GM18907 (cell line): ENCODE data around the gene SLC4A4.
A peak's percentile ranks its signal among the peaks of the same experiment; 100 is the strongest.

ENCODE experiments used
- ATAC-seq: cut with Tn5 transposase; IDR thresholded peaks from one replicate; pipeline ENCODE4 v1.9.1; 2021; ENCODE audit warnings: mild to moderate bottlenecking, moderate library complexity; ENCODE audit not compliant: unreplicated experiment

Gene SLC4A4

GRCh38 chr4:71338846-71339593 lies at the start of gene SLC4A4:
TSS of gene SLC4A4 (plus strand) at chr4:71339020.
- ATAC-seq: peak; percentile 100

DNA sequence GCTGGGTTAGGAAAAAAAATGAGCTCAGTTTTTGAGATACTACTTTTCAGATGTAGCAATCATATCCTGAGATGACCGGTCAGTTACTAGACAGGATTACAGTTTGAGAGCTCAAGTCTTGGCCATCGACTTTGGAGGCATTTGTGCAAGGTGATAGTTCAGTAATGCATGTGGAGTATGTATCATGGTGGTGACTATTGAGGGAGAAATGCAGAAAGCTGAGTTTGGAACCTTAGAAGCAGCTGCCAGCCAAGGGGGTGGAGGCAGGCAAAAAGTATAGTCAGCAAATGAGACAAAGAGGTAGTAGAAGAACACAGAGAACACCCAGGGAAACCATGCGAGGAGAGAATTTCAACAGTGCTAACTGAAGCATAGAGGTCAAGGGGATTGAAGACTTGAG lies 48.7 kb upstream of the SLC4A4 start:
- ATAC-seq: no peak

DNA sequence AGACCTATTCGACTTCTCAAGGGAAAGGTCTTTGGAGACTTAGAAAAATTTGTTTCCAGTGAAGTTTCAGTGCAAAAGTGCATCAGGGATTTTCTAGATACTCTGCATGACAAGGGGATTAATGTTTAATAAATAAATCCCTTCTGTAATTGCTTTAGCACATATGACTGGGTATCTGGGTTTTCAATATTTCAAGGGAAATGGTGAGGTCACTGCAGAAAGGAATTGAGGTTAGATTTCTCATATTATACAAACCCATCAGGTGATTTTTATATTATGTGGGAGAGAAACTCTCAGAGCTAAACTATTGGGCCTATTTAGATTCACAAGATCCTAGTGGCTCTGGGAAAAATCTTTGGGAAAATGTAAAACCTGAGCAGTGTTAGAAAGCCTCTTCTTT lies 48.3 kb upstream of the SLC4A4 start:
- no peak for ATAC-seq

DNA sequence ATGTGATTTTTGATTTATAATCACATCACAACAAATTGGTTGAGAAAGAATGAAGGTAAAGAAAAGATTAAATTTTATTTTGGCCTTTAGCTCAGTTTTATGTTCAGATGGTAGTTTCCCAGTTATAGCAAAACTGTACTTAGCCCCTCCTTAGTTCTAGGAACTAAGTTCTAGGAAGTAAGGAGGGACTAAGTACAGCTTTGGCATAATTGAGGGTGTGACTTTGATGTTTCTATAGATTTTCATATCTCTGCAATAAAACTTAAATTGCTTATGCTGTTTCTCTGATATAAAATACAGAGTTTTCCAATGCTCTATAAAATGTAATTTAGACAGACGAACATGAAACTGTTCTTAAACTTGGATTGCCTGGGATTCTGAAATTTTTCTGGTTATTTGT lies 46.6 kb upstream of the SLC4A4 start:
- no peak for ATAC-seq

GRCh38 chr4:71293705-71294104 lies 45.1 kb upstream of the SLC4A4 start:
- no peak for ATAC-seq

- no peak for ATAC-seq
Observed at GRCh38 chr4:71294301-71294700, 44.5 kb upstream of the SLC4A4 start.

DNA sequence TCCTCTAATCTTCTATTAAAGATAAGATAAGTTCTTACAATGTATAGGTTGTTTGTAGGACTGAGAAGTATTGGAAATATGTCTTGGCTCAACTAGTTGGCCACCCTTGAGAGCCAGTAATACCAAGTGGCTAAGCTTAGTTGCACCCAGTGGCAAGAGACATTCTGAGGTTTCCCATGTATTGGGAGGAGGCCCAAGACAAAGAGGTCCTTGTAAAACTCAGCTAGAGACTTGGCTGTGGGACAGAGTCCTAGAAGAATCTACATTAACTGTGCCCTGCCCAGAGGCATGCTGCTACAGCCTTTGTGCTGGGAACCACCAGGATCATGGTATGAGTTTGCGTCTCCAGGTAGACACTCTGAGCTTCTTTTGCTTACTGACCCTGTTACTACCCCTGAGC lies 41.9 kb upstream of the SLC4A4 start:
- no peak for ATAC-seq

GRCh38 chr4:71300362-71300761 lies 38.5 kb upstream of the SLC4A4 start:
- no peak for ATAC-seq

GRCh38 chr4:71300964-71301363 lies 37.9 kb upstream of the SLC4A4 start:
- ATAC-seq: no peak

DNA sequence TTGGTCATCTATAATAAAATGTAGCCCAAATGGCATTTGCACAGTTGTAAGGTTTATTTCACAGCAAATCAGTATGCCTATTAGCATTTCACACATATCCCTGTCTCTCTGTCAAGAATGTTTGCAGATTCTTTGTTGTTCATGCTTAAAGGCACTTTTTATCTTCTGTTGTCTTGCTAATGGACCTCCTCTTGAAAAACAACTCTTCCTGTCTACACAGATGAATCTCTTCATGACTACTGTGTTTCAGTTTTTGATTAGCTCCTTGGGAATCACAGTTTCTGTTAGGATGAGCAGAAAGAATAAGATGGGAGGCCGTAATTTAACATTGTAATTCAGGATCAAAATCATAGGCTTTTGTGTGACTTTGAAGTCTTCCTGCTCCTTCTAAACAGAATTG lies 35.5 kb upstream of the SLC4A4 start:
- no peak for ATAC-seq

GRCh38 chr4:71303850-71304249 lies 35.0 kb upstream of the SLC4A4 start:
- no peak for ATAC-seq

- no peak for ATAC-seq
Observed at GRCh38 chr4:71304289-71304850, 34.5 kb upstream of the SLC4A4 start.

- ATAC-seq: no peak
Observed at GRCh38 chr4:71307729-71308128, 31.1 kb upstream of the SLC4A4 start.

DNA sequence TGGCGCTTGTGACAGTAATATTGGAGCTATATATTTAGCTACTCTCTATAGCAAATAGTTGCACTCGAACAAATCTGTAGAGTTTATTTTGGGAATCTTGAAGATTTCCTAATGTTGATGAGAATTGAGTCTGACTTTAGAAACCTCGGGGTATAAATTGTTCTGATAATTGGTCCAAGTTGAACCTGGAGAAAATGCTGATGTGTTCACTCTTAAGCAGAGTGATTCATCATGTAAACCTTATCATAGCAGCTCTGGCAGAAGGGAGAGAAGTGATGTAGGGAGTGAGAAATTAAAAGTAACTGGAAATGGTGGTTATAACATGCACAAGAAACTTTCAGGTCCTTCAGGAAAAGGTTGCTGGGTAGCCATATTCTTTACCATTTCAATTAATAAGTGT lies 16.4 kb upstream of the SLC4A4 start:
- no peak for ATAC-seq

DNA sequence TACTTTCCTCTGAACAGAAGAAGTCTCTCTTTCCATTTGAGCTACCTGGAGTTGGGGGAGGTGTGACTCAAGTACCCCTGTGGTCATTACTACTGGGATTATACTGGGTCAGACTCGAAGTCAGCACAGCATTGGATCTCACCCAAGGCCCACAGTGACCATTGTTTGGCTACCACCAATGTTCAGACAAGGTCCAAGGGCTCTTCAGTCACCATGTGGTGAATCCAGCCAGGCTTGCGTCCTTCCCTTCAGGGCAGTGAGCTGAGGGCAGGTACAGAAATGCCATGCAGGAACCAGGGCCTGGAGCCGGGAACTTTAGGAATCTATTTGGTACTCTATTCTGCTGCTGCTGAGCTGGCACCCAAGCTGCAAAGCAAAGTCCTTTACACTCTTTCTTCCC lies 5.5 kb upstream of the SLC4A4 start:
- no peak for ATAC-seq

DNA sequence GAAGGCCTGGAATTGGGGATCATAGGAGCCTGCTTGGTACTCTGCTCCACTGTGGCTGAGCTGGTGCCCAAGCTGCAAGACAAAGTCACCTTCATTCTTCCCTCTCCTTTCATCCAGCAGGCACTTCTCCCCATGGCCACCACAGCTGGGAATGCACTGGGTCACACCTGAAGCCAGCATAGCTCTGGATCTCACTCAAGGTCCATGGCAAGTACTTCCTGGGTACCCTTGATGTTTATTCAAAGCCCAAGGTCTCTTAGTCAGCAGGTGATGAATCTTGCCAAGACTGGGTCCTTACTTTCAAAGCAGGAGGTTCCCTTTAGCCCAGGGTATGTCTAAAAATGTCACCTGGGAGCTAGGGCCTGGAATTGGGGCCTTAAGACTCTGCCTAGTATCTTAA lies 4.9 kb upstream of the SLC4A4 start:
- ATAC-seq: no peak

GRCh38 chr4:71334465-71334882 lies 4.3 kb upstream of the SLC4A4 start:
- no peak for ATAC-seq

- ATAC-seq: no peak
Observed at GRCh38 chr4:71343670-71344466, 5.0 kb downstream of the SLC4A4 start.

- no peak for ATAC-seq
Observed at GRCh38 chr4:71346710-71347109, 7.9 kb downstream of the SLC4A4 start.

- ATAC-seq: no peak
Observed at GRCh38 chr4:71348586-71348985, 9.8 kb downstream of the SLC4A4 start.

DNA sequence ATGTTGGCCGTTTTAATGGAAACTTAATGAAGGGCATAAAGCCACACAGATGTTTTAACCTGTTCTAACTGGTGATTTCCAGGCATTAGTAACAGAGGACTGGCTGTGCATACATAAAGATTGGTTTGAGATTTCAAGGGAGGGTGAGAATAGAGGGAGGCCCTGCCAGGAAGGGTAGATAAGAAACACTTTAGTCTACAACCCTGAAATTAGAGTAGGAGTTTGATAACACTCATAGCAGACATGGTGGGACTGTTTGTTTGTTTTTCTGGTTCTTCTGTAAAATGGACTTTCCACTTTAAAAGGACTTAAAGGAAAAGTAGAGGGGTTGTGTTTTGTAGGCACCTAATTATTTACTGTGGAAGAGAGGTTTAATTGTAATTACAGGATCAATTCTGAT lies 16.2 kb downstream of the SLC4A4 start:
- ATAC-seq: no peak

GRCh38 chr4:71355971-71356370 lies 17.2 kb downstream of the SLC4A4 start:
- no peak for ATAC-seq
